Mesodermal cell (in vitro differentiated cells): ENCODE results near the gene CHST6.
"Not testable (repeated sequence)": the region's sequence is repeated elsewhere in the genome, so short reads cannot be mapped to it uniquely, and the experiment has no call there.

ENCODE experiments used
- H3K27ac ChIP-seq: 2 replicates; pipeline ENCODE4 v1.7.0; 2013; ENCODE audit warnings: mild to moderate bottlenecking, low read depth, low read length, moderate library complexity; ENCODE audit not compliant: severe bottlenecking
- H3K36me3 ChIP-seq: 2 replicates; pipeline ENCODE4 v1.7.1; 2013; ENCODE audit warnings: mild to moderate bottlenecking, low read length, moderate library complexity; ENCODE audit not compliant: control insufficient read depth, insufficient read depth
- H3K4me1 ChIP-seq: one replicate; pipeline ENCODE4 v1.7.1; 2013; ENCODE audit warnings: mild to moderate bottlenecking, low read length; ENCODE audit not compliant: insufficient read depth, control insufficient read depth, poor library complexity, severe bottlenecking
- H3K4me3 ChIP-seq: 2 replicates; pipeline ENCODE4 v1.7.0; 2013; ENCODE audit warnings: low read length, control low read depth, mild to moderate bottlenecking; ENCODE audit not compliant: insufficient read depth, poor library complexity, severe bottlenecking; ENCODE audit errors: extremely low read depth
- H3K9me3 ChIP-seq: 2 replicates; pipeline ENCODE4 v1.7.1; 2013; ENCODE audit warnings: mild to moderate bottlenecking, low read length, moderate library complexity; ENCODE audit not compliant: control insufficient read depth
- whole genome bisulfite sequencing, 2 experiments: methylation state at CpG; one replicate each; pipeline ENCODE4 v1.1.5; 2013; ENCODE audit warnings: missing lambda C conversion rate in 2 of 2; ENCODE audit not compliant: insufficient coverage in 2 of 2; 5-methylcytosine and 5-hydroxymethylcytosine counted together

CHST6 gene

GRCh38 chr16:75529959-75530358 lies 34.7 kb upstream of the CHST6 start:
- no peak overlapping the region for H3K27ac ChIP-seq
- H3K4me3 ChIP-seq = no peak overlapping the region
- no peaks in the 10 kb centered on the region for H3K9me3 ChIP-seq
- H3K36me3 ChIP-seq = no peaks in the 10 kb centered on the region
- no peaks in the 10 kb centered on the region for H3K4me1 ChIP-seq
- WGBS, 2 experiments = 95 to 96% methylated on average over 29 of the region's 29 CpGs

GRCh38 chr16:75529056-75529905 lies 34.0 kb upstream of the CHST6 start:
- 97% methylated on average over 72 to 77 of the region's 81 CpGs for WGBS, 2 experiments
- no peaks in the 10 kb centered on the region for H3K9me3 ChIP-seq
- H3K27ac ChIP-seq = no peak overlapping the region
- H3K36me3 ChIP-seq = no peaks in the 10 kb centered on the region
- H3K4me1 ChIP-seq = no peaks in the 10 kb centered on the region
- H3K4me3 ChIP-seq = no peak overlapping the region

- no peaks in the 10 kb centered on the region for H3K4me1 ChIP-seq
- no peak overlapping the region for H3K4me3 ChIP-seq
- H3K36me3 ChIP-seq = no peaks in the 10 kb centered on the region
- WGBS, 2 experiments = 75 to 81% methylated on average over 3 of the region's 5 CpGs
- no peaks in the 10 kb centered on the region for H3K9me3 ChIP-seq
- no peak overlapping the region for H3K27ac ChIP-seq
Observed at GRCh38 chr16:75527825-75528299, 32.6 kb upstream of the CHST6 start.

- Histone ChIP-seq H3K36me3 (no peaks in the 10 kb centered on the region), H3K9me3 (no peaks in the 10 kb centered on the region), H3K27ac (no peak overlapping the region), H3K4me1 (no peaks in the 10 kb centered on the region), H3K4me3 (no peak overlapping the region)
- 69 to 77% methylated on average over 3 to 4 of the region's 5 CpGs for WGBS, 2 experiments
Observed at GRCh38 chr16:75526032-75526790, 31.0 kb upstream of the CHST6 start.

GRCh38 chr16:75519175-75519574 lies 23.9 kb upstream of the CHST6 start:
- no peaks in the 10 kb centered on the region for H3K4me1 ChIP-seq
- WGBS, 2 experiments = 88 to 90% methylated on average over 3 to 4 of the region's 6 CpGs
- H3K9me3 ChIP-seq = no peaks in the 10 kb centered on the region
- no peak overlapping the region for H3K4me3 ChIP-seq
- H3K36me3 ChIP-seq = no peaks in the 10 kb centered on the region
- H3K27ac ChIP-seq = no peak overlapping the region

- 7 to 8% methylated on average over 35 to 36 of the region's 42 CpGs for WGBS, 2 experiments
- not testable (repeated sequence) for H3K36me3 ChIP-seq, H3K27ac ChIP-seq, H3K4me1 ChIP-seq, H3K9me3 ChIP-seq
- H3K4me3 ChIP-seq = peak overlapping the region; percentile 76
Observed at GRCh38 chr16:75516189-75516966, 21.1 kb upstream of the CHST6 start.

GRCh38 chr16:75514296-75514695 lies 19.1 kb upstream of the CHST6 start:
- Histone ChIP-seq H3K36me3 (no peaks in the 10 kb centered on the region), H3K4me3 (no peak overlapping the region), H3K4me1 (peaks cover 5% of the 10 kb centered on the region), H3K27ac (no peak overlapping the region), H3K9me3 (no peaks in the 10 kb centered on the region)
- 94 to 96% methylated on average over 8 of the region's 11 CpGs for WGBS, 2 experiments

- H3K27ac ChIP-seq = no peak overlapping the region
- no peaks in the 10 kb centered on the region for H3K36me3 ChIP-seq
- WGBS, 2 experiments = 63 to 85% methylated on average over 4 to 6 of the region's 7 CpGs
- peaks cover 5% of the 10 kb centered on the region for H3K4me1 ChIP-seq
- no peaks in the 10 kb centered on the region for H3K9me3 ChIP-seq
- H3K4me3 ChIP-seq = no peak overlapping the region
Observed at GRCh38 chr16:75506574-75506973, 11.3 kb upstream of the CHST6 start.

GRCh38 chr16:75506107-75506506 lies 10.9 kb upstream of the CHST6 start:
- Histone ChIP-seq H3K9me3 (no peaks in the 10 kb centered on the region), H3K36me3 (no peaks in the 10 kb centered on the region), H3K27ac (no peak overlapping the region), H3K4me3 (no peak overlapping the region), H3K4me1 (peaks cover 5% of the 10 kb centered on the region)
- WGBS, 2 experiments = 90 to 94% methylated on average over 2 to 3 of the region's 3 CpGs

GRCh38 chr16:75503801-75504200 lies 8.6 kb upstream of the CHST6 start:
- WGBS, 2 experiments = 86 to 100% methylated on average over 1 of the region's 1 CpG
- no peaks in the 10 kb centered on the region for H3K9me3 ChIP-seq
- no peaks in the 10 kb centered on the region for H3K36me3 ChIP-seq
- H3K4me3 ChIP-seq = no peak overlapping the region
- no peaks in the 10 kb centered on the region for H3K4me1 ChIP-seq
- no peak overlapping the region for H3K27ac ChIP-seq
